Measurements from ENCODE around the gene GRAP2. TPM values are rescaled to one million over a fixed set of nuclear protein-coding genes. Genes with fewer than 3 reads are reported as not detected.
"Not testable (repeated sequence)": the region's sequence is repeated elsewhere in the genome, so short reads cannot be mapped to it uniquely, and the experiment has no call there.

The GRAP2 gene
- total RNA-seq, 1 experiment from 2014 or later: 0.42 TPM

GRCh38 chr22:39898997-39899396 lies 1.9 kb upstream of the GRAP2 start:
- no peaks in the 10 kb centered on the region for H3K79me2 ChIP-seq (ENCODE audit: insufficient read depth, low read length)
- no peak for DNase-seq (ENCODE audit: low read depth, low spot score)
- no peaks in the 10 kb centered on the region for H3K9me2 ChIP-seq (ENCODE audit: insufficient read depth)
- TF ChIP-seq EGR1 (IDR thresholded peaks at IDR 0.05; ENCODE audit: low read depth) (no peak), CBX3 (IDR thresholded peaks at IDR 0.05; ENCODE audit: low read depth) (no peak), ELF1 (IDR thresholded peaks at IDR 0.05; ENCODE audit: borderline replicate concordance, low read depth) (no peak), POLR2AphosphoS5 (IDR thresholded peaks at IDR 0.05; ENCODE audit: low read depth, low read length) (no peak)
- H3K4me3 ChIP-seq (replicated peaks in 1 of 2; ENCODE audit: low read depth in 1 of 2, low read length in 2 of 2): no peak overlapping the region
- H3K9ac ChIP-seq (ENCODE audit: low read length): no peak overlapping the region
- ChIA-PET CTCF (no interaction called here), POLR2A (no interaction called here), RAD21 (ENCODE audit: low non-redundant PET in 1 of 2, low total read pairs in 2 of 2, uncharacterized antibody in 2 of 2, unreplicated experiment in 2 of 2) (no interaction called here)
- no peaks in the 10 kb centered on the region for H3K36me3 ChIP-seq (ENCODE audit: control insufficient read depth in 1 of 2, insufficient read depth in 2 of 2, low read length in 2 of 2)
- no peak overlapping the region for H2AFZ ChIP-seq (ENCODE audit: low read depth, low read length, poor library complexity, severe bottlenecking)
- BruUV-seq (replicated peaks): no TSS peak
- H3K9me3 ChIP-seq (ENCODE audit: control insufficient read depth in 1 of 2, insufficient read depth in 1 of 2, low read depth in 1 of 2, low read length in 2 of 2): no peaks in the 10 kb centered on the region
- no peak for ATAC-seq
- intact Hi-C loops (cut with micrococcal nuclease): no loop called here
- peaks cover 75% of the 10 kb centered on the region for H3K27me3 ChIP-seq (ENCODE audit: insufficient read depth, low read length)
- H4K20me1 ChIP-seq (ENCODE audit: insufficient read depth): no peaks in the 10 kb centered on the region
- no peaks in the 10 kb centered on the region for H3K4me1 ChIP-seq (ENCODE audit: control insufficient read depth in 1 of 2, insufficient read depth in 2 of 2, low read length in 2 of 2)
- no peak overlapping the region for H3K27ac ChIP-seq (ENCODE audit: low read depth, low read length)
- H3K4me2 ChIP-seq (ENCODE audit: low read length): no peak overlapping the region

DNA sequence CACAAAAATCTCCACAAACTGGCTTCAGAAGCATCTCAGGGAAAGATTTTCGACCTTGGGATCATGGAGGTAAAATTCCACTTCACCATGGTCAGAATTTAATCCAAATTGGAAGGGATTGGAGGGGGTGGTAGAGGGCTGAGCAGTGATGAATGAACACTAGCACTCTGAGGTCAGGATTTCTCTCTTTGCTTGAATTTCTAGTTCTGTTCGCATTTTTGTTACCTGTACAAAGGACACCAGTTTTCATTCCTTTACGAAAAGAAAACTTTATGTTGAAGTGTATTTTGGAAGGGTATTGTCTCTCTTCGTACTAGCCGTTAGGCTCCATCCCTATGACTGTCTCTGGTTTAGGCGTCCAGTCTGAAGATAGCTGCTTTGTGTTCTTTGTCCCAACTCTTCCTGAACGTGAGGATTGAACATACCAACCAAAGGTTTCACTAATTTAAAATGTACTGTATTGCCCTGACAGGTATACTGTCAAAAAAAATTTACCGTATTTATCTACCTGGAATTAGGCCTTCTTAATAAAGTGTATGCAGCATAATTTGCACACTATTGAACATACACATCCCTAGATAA lies 772 bp downstream of the GRAP2 start:
- Histone ChIP-seq H3K27ac (ENCODE audit: low read depth, low read length) (no peak overlapping the region), H3K27me3 (ENCODE audit: insufficient read depth, low read length) (peaks cover 69% of the 10 kb centered on the region), H4K20me1 (ENCODE audit: insufficient read depth) (no peaks in the 10 kb centered on the region), H3K4me1 (ENCODE audit: control insufficient read depth in 1 of 2, insufficient read depth in 2 of 2, low read length in 2 of 2) (no peaks in the 10 kb centered on the region), H3K9me3 (ENCODE audit: control insufficient read depth in 1 of 2, insufficient read depth in 1 of 2, low read depth in 1 of 2, low read length in 2 of 2) (no peaks in the 10 kb centered on the region), H3K79me2 (ENCODE audit: insufficient read depth, low read length) (no peaks in the 10 kb centered on the region), H3K9ac (ENCODE audit: low read length) (no peak overlapping the region), H2AFZ (ENCODE audit: low read depth, low read length, poor library complexity, severe bottlenecking) (no peak overlapping the region), H3K36me3 (ENCODE audit: control insufficient read depth in 1 of 2, insufficient read depth in 2 of 2, low read length in 2 of 2) (no peaks in the 10 kb centered on the region), H3K4me2 (ENCODE audit: low read length) (no peak overlapping the region), H3K4me3 (replicated peaks in 1 of 2; ENCODE audit: low read depth in 1 of 2, low read length in 2 of 2) (no peak overlapping the region), H3K9me2 (ENCODE audit: insufficient read depth) (no peaks in the 10 kb centered on the region)
- intact Hi-C loops (cut with micrococcal nuclease): no loop called here
- POLR2A ChIA-PET: no interaction called here
- DNase-seq (ENCODE audit: low read depth, low spot score): no peak
- BruUV-seq (replicated peaks): no TSS peak
- CTCF ChIA-PET: no interaction called here
- RAD21 ChIA-PET (ENCODE audit: low non-redundant PET in 1 of 2, low total read pairs in 2 of 2, uncharacterized antibody in 2 of 2, unreplicated experiment in 2 of 2): no interaction called here
- ATAC-seq: no peak
- TF ChIP-seq EZH2 (IDR thresholded peaks at IDR 0.05) (no peak), SP1 (IDR thresholded peaks at IDR 0.05; ENCODE audit: low read depth) (no peak), POLR2AphosphoS5 (IDR thresholded peaks at IDR 0.05; ENCODE audit: low read depth, low read length) (no peak), RAD21 (IDR thresholded peaks at IDR 0.05; ENCODE audit: low read depth) (no peak), JUND (IDR thresholded peaks at IDR 0.05) (no peak), ATF3 (IDR thresholded peaks at IDR 0.05) (no peak), TCF7L2 (IDR thresholded peaks at IDR 0.05; ENCODE audit: borderline replicate concordance, extremely low read depth, insufficient read depth, insufficient read length) (no peak), YY1 (IDR thresholded peaks at IDR 0.05; ENCODE audit: extremely low read depth, insufficient replicate concordance, low read depth, low read length) (no peak), ZFX (IDR thresholded peaks at IDR 0.05) (no peak)
- TF ChIP-seq, protein P1, sequence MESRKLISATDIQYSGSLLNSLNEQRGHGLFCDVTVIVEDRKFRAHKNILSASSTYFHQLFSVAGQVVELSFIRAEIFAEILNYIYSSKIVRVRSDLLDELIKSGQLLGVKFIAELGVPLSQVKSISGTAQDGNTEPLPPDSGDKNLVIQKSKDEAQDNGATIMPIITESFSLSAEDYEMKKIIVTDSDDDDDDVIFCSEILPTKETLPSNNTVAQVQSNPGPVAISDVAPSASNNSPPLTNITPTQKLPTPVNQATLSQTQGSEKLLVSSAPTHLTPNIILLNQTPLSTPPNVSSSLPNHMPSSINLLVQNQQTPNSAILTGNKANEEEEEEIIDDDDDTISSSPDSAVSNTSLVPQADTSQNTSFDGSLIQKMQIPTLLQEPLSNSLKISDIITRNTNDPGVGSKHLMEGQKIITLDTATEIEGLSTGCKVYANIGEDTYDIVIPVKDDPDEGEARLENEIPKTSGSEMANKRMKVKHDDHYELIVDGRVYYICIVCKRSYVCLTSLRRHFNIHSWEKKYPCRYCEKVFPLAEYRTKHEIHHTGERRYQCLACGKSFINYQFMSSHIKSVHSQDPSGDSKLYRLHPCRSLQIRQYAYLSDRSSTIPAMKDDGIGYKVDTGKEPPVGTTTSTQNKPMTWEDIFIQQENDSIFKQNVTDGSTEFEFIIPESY (IDR thresholded peaks at IDR 0.05; ENCODE audit: extremely low read depth, insufficient replicate concordance, low read length): no peak

- H3K4me3 ChIP-seq (replicated peaks in 1 of 2; ENCODE audit: low read depth in 1 of 2, low read length in 2 of 2); BruUV-seq (replicated peaks); H3K27ac ChIP-seq (ENCODE audit: low read depth, low read length); H3K79me2 ChIP-seq (ENCODE audit: insufficient read depth, low read length); H3K9me3 ChIP-seq (ENCODE audit: control insufficient read depth in 1 of 2, insufficient read depth in 1 of 2, low read depth in 1 of 2, low read length in 2 of 2); RAD21 ChIA-PET (ENCODE audit: low non-redundant PET in 1 of 2, low total read pairs in 2 of 2, uncharacterized antibody in 2 of 2, unreplicated experiment in 2 of 2); H3K9ac ChIP-seq (ENCODE audit: low read length); H3K4me1 ChIP-seq (ENCODE audit: control insufficient read depth in 1 of 2, insufficient read depth in 2 of 2, low read length in 2 of 2); DNase-seq (ENCODE audit: low read depth, low spot score); intact Hi-C loops (cut with micrococcal nuclease); H4K20me1 ChIP-seq (ENCODE audit: insufficient read depth); H3K36me3 ChIP-seq (ENCODE audit: control insufficient read depth in 1 of 2, insufficient read depth in 2 of 2, low read length in 2 of 2); H3K9me2 ChIP-seq (ENCODE audit: insufficient read depth); H2AFZ ChIP-seq (ENCODE audit: low read depth, low read length, poor library complexity, severe bottlenecking); CTCF ChIA-PET; ATAC-seq; POLR2A ChIA-PET; H3K4me2 ChIP-seq (ENCODE audit: low read length): not testable (repeated sequence)
- H3K27me3 ChIP-seq (ENCODE audit: insufficient read depth, low read length): peaks cover 65% of the 10 kb centered on the region
Observed at GRCh38 chr22:39904024-39904423, 3.1 kb downstream of the GRAP2 start.
